ENCODE data around the gene WASF2. TPM values are rescaled to one million over a fixed set of nuclear protein-coding genes. Genes with fewer than 3 reads are reported as not detected.

The WASF2 gene
- total and polyA plus RNA-seq, 2 of the 13 experiments (the other 11 are each of a cell fraction or from before 2014, with no cell fraction given) = 10.4 to 27.7 TPM

- TF ChIP-seq ZNF276 (CRISPR knock-in tag; IDR thresholded peaks at IDR 0.05; ENCODE audit: low read depth) = no peak
- TF ChIP-seq AHR (CRISPR knock-in tag; IDR thresholded peaks at IDR 0.05) = no peak
- 0 out of 2 replicates have a peak, but pooled peaks have one; percentile 49 for TF ChIP-seq KMT2B (CRISPR knock-in tag; IDR thresholded peaks at IDR 0.05)
- TF ChIP-seq ZSCAN29 (CRISPR knock-in tag; conservative IDR thresholded peaks at IDR 0.05) = no peak
- no peak for TF ChIP-seq NFE2L2 (IDR thresholded peaks at IDR 0.05; ENCODE audit: low read length)
- TF ChIP-seq ZBTB20 (CRISPR knock-in tag; IDR thresholded peaks at IDR 0.05; ENCODE audit: borderline replicate concordance, low read depth) = no peak
- no peak for TF ChIP-seq THYN1 (CRISPR knock-in tag; IDR thresholded peaks at IDR 0.05; ENCODE audit: borderline replicate concordance, low read depth)
- no peak for TF ChIP-seq RXRB (CRISPR knock-in tag; IDR thresholded peaks at IDR 0.05; ENCODE audit: borderline replicate concordance)
- 0 out of 2 replicates have a peak, but pooled peaks have one; percentile 8 for TF ChIP-seq ETV5 (CRISPR knock-in tag; IDR thresholded peaks at IDR 0.05; ENCODE audit: borderline replicate concordance)
- TF ChIP-seq MZF1 (CRISPR knock-in tag; IDR thresholded peaks at IDR 0.05; ENCODE audit: borderline replicate concordance) = no peak
- TF ChIP-seq DDIT3 (CRISPR knock-in tag; IDR thresholded peaks at IDR 0.05) = no peak
- no peak for TF ChIP-seq HOXD1 (CRISPR knock-in tag; IDR thresholded peaks at IDR 0.05)
- no peak for TF ChIP-seq ETV6 (CRISPR knock-in tag; conservative IDR thresholded peaks at IDR 0.05)
- TF ChIP-seq CHD2 (IDR thresholded peaks at IDR 0.05; ENCODE audit: low read depth, low read length) = no peak
- TF ChIP-seq ZNF619 (CRISPR knock-in tag; IDR thresholded peaks at IDR 0.05) = no peak
- TF ChIP-seq ZNF564 (CRISPR knock-in tag; IDR thresholded peaks at IDR 0.05) = no peak
- TF ChIP-seq, protein P1, sequence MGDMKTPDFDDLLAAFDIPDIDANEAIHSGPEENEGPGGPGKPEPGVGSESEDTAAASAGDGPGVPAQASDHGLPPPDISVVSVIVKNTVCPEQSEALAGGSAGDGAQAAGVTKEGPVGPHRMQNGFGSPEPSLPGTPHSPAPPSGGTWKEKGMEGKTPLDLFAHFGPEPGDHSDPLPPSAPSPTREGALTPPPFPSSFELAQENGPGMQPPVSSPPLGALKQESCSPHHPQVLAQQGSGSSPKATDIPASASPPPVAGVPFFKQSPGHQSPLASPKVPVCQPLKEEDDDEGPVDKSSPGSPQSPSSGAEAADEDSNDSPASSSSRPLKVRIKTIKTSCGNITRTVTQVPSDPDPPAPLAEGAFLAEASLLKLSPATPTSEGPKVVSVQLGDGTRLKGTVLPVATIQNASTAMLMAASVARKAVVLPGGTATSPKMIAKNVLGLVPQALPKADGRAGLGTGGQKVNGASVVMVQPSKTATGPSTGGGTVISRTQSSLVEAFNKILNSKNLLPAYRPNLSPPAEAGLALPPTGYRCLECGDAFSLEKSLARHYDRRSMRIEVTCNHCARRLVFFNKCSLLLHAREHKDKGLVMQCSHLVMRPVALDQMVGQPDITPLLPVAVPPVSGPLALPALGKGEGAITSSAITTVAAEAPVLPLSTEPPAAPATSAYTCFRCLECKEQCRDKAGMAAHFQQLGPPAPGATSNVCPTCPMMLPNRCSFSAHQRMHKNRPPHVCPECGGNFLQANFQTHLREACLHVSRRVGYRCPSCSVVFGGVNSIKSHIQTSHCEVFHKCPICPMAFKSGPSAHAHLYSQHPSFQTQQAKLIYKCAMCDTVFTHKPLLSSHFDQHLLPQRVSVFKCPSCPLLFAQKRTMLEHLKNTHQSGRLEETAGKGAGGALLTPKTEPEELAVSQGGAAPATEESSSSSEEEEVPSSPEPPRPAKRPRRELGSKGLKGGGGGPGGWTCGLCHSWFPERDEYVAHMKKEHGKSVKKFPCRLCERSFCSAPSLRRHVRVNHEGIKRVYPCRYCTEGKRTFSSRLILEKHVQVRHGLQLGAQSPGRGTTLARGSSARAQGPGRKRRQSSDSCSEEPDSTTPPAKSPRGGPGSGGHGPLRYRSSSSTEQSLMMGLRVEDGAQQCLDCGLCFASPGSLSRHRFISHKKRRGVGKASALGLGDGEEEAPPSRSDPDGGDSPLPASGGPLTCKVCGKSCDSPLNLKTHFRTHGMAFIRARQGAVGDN (CRISPR knock-in tag; IDR thresholded peaks at IDR 0.05) = peak; percentile 80
- no peak for TF ChIP-seq ZNF549 (CRISPR knock-in tag; IDR thresholded peaks at IDR 0.05)
- TF ChIP-seq ZNF883 (CRISPR knock-in tag; IDR thresholded peaks at IDR 0.05; ENCODE audit: not compliant biosample characterization) = no peak
- TF ChIP-seq ZBTB38 (CRISPR knock-in tag; IDR thresholded peaks at IDR 0.05) = no peak
- TF ChIP-seq POLR2G (IDR thresholded peaks at IDR 0.05; ENCODE audit: low read depth, low read length) = no peak
These were observed 29.6 kb upstream of the WASF2 start (continued) for GRCh38 chr1:27519331-27520258.
